Measurements from ENCODE around the gene SMIM23. TPM values are rescaled to one million over a fixed set of nuclear protein-coding genes. Genes with fewer than 3 reads are reported as not detected.
A peak's percentile ranks its signal among the peaks of the same experiment; 100 is the strongest.
"Not testable (repeated sequence)": the region's sequence is repeated elsewhere in the genome, so short reads cannot be mapped to it uniquely, and the experiment has no call there.

The SMIM23 gene
- total and polyA plus RNA-seq, 2 experiments from 2014 or later, result not detected

- no peaks in the 10 kb centered on the region for H3K36me3 ChIP-seq (ENCODE audit: insufficient read depth)
- TF ChIP-seq STAT1 (IDR thresholded peaks at IDR 0.05; ENCODE audit: unreplicated experiment) (no peak), JUNB (IDR thresholded peaks at IDR 0.05; ENCODE audit: unreplicated experiment) (no peak), EZH2 (IDR thresholded peaks at IDR 0.05; ENCODE audit: low read depth, unreplicated experiment) (no peak), ETS1 (IDR thresholded peaks at IDR 0.05) (no peak), ZNF331 (CRISPR knock-in tag; IDR thresholded peaks at IDR 0.05; ENCODE audit: low read depth) (no peak), POLR2AphosphoS5 (IDR thresholded peaks at IDR 0.05; ENCODE audit: low read depth) (no peak), NANOG (IDR thresholded peaks at IDR 0.05; ENCODE audit: borderline replicate concordance) (no peak)
- ATAC-seq, result no peak
- H3K9me2 ChIP-seq (ENCODE audit: insufficient read depth), result no peaks in the 10 kb centered on the region
- no peak overlapping the region for H2AFZ ChIP-seq
- H3K27me3 Mint-ChIP-seq (ENCODE audit: insufficient read depth, low read depth, poor library complexity), result no peaks in the 10 kb centered on the region
- H4K20me1 ChIP-seq (replicated peaks; ENCODE audit: insufficient read depth), result no peaks in the 10 kb centered on the region
- no peaks in the 10 kb centered on the region for H3K79me2 ChIP-seq (replicated peaks; ENCODE audit: insufficient read depth)
- no peaks in the 10 kb centered on the region for H3K27me3 ChIP-seq (ENCODE audit: insufficient read depth)
- no peak overlapping the region for H3K27ac ChIP-seq (ENCODE audit: low read depth)
- no peak overlapping the region for H3K27ac Mint-ChIP-seq
- H3K4me3 Mint-ChIP-seq, result no peak overlapping the region
- DNase-seq (ENCODE audit: low spot score), result no peak
- peaks cover 2% of the 10 kb centered on the region; the same call in 1 of the 3 replicates for H3K4me1 Mint-ChIP-seq
- H3K4me2 ChIP-seq, result no peak overlapping the region
- H3K9me3 Mint-ChIP-seq, result peaks cover 3% of the 10 kb centered on the region; the same call in 1 of the 3 replicates
- no peaks in the 10 kb centered on the region; the same call in 2 of the 3 replicates for H3K36me3 Mint-ChIP-seq (ENCODE audit: low read depth)
- H3K4me1 ChIP-seq (ENCODE audit: insufficient read depth), result no peaks in the 10 kb centered on the region
- no peaks in the 10 kb centered on the region for H3F3A ChIP-seq (replicated peaks; ENCODE audit: low read depth)
- no peak overlapping the region for H3K4me3 ChIP-seq
Observed at GRCh38 chr5:171776213-171776612, 9.4 kb upstream of the SMIM23 start.

- H4K20me1 ChIP-seq (replicated peaks; ENCODE audit: insufficient read depth), result no peaks in the 10 kb centered on the region
- no peak overlapping the region for H3K4me3 ChIP-seq
- Mint-ChIP-seq H3K27ac (no peak overlapping the region), H3K36me3 (ENCODE audit: low read depth) (no peaks in the 10 kb centered on the region; the same call in 2 of the 3 replicates), H3K4me1 (peaks cover 2% of the 10 kb centered on the region; the same call in 1 of the 3 replicates), H3K4me3 (no peak overlapping the region), H3K27me3 (ENCODE audit: insufficient read depth, low read depth, poor library complexity) (no peaks in the 10 kb centered on the region), H3K9me3 (peaks cover 3% of the 10 kb centered on the region; the same call in 1 of the 3 replicates)
- H2AFZ ChIP-seq, result no peak overlapping the region
- H3F3A ChIP-seq (replicated peaks; ENCODE audit: low read depth), result no peaks in the 10 kb centered on the region
- H3K4me1 ChIP-seq (ENCODE audit: insufficient read depth), result no peaks in the 10 kb centered on the region
- H3K79me2 ChIP-seq (replicated peaks; ENCODE audit: insufficient read depth), result no peaks in the 10 kb centered on the region
- no peak overlapping the region for H3K27ac ChIP-seq (ENCODE audit: low read depth)
- no peaks in the 10 kb centered on the region for H3K27me3 ChIP-seq (ENCODE audit: insufficient read depth)
- H3K9me2 ChIP-seq (ENCODE audit: insufficient read depth), result no peaks in the 10 kb centered on the region
- no peak for TF ChIP-seq EZH2 (IDR thresholded peaks at IDR 0.05; ENCODE audit: low read depth, unreplicated experiment)
- peak; percentile 7 to 31; a peak in 2 of 4 replicates for TF ChIP-seq CTCF (conservative IDR thresholded peaks at IDR 0.05; ENCODE audit: low read depth in 2 of 2)
- H3K4me2 ChIP-seq, result no peak overlapping the region
- ATAC-seq (peak; percentile 52; the same call in 1 of the 3 replicates), DNase-seq (ENCODE audit: low spot score) (peak; percentile 25)
- no peaks in the 10 kb centered on the region for H3K36me3 ChIP-seq (ENCODE audit: insufficient read depth)
Observed at GRCh38 chr5:171776770-171777759, 8.6 kb upstream of the SMIM23 start.

- not testable (repeated sequence) for H3K4me1 ChIP-seq (ENCODE audit: insufficient read depth); H3K79me2 ChIP-seq (replicated peaks; ENCODE audit: insufficient read depth); H3K4me3 Mint-ChIP-seq; H3K4me2 ChIP-seq; H3K27ac Mint-ChIP-seq; H3K36me3 ChIP-seq (ENCODE audit: insufficient read depth); H3K9me3 Mint-ChIP-seq; H2AFZ ChIP-seq; H3F3A ChIP-seq (replicated peaks; ENCODE audit: low read depth); H3K27me3 Mint-ChIP-seq (ENCODE audit: insufficient read depth, low read depth, poor library complexity); H3K27ac ChIP-seq (ENCODE audit: low read depth); DNase-seq (ENCODE audit: low spot score); H3K27me3 ChIP-seq (ENCODE audit: insufficient read depth); H3K4me1 Mint-ChIP-seq; H4K20me1 ChIP-seq (replicated peaks; ENCODE audit: insufficient read depth); H3K36me3 Mint-ChIP-seq (ENCODE audit: low read depth); H3K4me3 ChIP-seq; H3K9me2 ChIP-seq (ENCODE audit: insufficient read depth); ATAC-seq
Observed at GRCh38 chr5:171781744-171782143, 3.9 kb upstream of the SMIM23 start.
